GM12891 (cell line): Measurements from ENCODE around the gene INHBC.
A peak's percentile ranks its signal among the peaks of the same experiment; 100 is the strongest.

Experiments
- DNase-seq: peaks from one replicate; pipeline ENCODE4 v3.0.0; 2011; ENCODE audit warnings: low spot score; ENCODE audit not compliant: insufficient read length
- FAIRE-seq: peaks from 2 replicates; lab custom pipeline; 2011; peaks lifted over from hg19 to GRCh38; lab: Jason Lieb, UNC
- PAX5 ChIP-seq: IDR thresholded peaks from 2 replicates; pipeline ENCODE4 v1.6.1; 2011; ENCODE audit warnings: low read length, moderate library complexity, mild to moderate bottlenecking; ENCODE audit not compliant: insufficient read depth, severe bottlenecking
- POLR2A ChIP-seq: IDR thresholded peaks from 2 replicates; pipeline ENCODE4 v1.6.1; 2011; ENCODE audit warnings: low read depth, low read length, control low read depth
- POLR2AphosphoS5 ChIP-seq: IDR thresholded peaks from 2 replicates; pipeline ENCODE4 v1.6.1; 2011; ENCODE audit warnings: low read depth, low read length, control low read depth
- POU2F2 ChIP-seq: IDR thresholded peaks from 2 replicates; pipeline ENCODE4 v1.6.1; 2011; ENCODE audit warnings: low read depth, mild to moderate bottlenecking, control low read depth, low read length, moderate library complexity
- SPI1 ChIP-seq: IDR thresholded peaks from 2 replicates; pipeline ENCODE4 v1.6.1; 2011; ENCODE audit warnings: low read depth, low read length, control low read depth
- TAF1 ChIP-seq: IDR thresholded peaks from 2 replicates; pipeline ENCODE4 v1.6.1; 2011; ENCODE audit warnings: low read depth, low read length, control low read depth

Gene INHBC

GRCh38 chr12:57467915-57468314, 33.3 kb downstream of the INHBC start:
- FAIRE-seq, result no peak
- TF ChIP-seq POLR2AphosphoS5 (no peak), POU2F2 (no peak), POLR2A (no peak), PAX5 (no peak), TAF1 (no peak), SPI1 (no peak)
- no peak for DNase-seq

GRCh38 chr12:57469296-57470164, 34.9 kb downstream of the INHBC start:
- FAIRE-seq, result no peak
- no peak for DNase-seq
- TF ChIP-seq PAX5, result no peak
- no peak for TF ChIP-seq POU2F2
- TF ChIP-seq SPI1, result no peak
- no peak for TF ChIP-seq POLR2AphosphoS5
- no peak for TF ChIP-seq POLR2A
- TF ChIP-seq TAF1, result no peak

GRCh38 chr12:57470286-57470969, 35.8 kb downstream of the INHBC start:
- FAIRE-seq (no peak), DNase-seq (no peak)
- TF ChIP-seq SPI1 (no peak), TAF1 (no peak), POLR2AphosphoS5 (no peak), POU2F2 (no peak), POLR2A (no peak), PAX5 (no peak)

GRCh38 chr12:57470970-57471656, 36.5 kb downstream of the INHBC start:
- TF ChIP-seq POLR2A (no peak), TAF1 (no peak), POLR2AphosphoS5 (no peak), POU2F2 (no peak), SPI1 (no peak), PAX5 (no peak)
- no peak for FAIRE-seq
- DNase-seq, result no peak

- DNase-seq, result no peak
- no peak for FAIRE-seq
- TF ChIP-seq TAF1 (no peak), POLR2A (no peak), POLR2AphosphoS5 (no peak), POU2F2 (no peak), SPI1 (no peak), PAX5 (no peak)
These were observed 37.1 kb downstream of the INHBC start for GRCh38 chr12:57471661-57472060.

GRCh38 chr12:57472391-57472790, 37.8 kb downstream of the INHBC start:
- FAIRE-seq (no peak), DNase-seq (no peak)
- TF ChIP-seq POU2F2, result no peak
- TF ChIP-seq TAF1, result no peak
- no peak for TF ChIP-seq POLR2A
- no peak for TF ChIP-seq PAX5
- no peak for TF ChIP-seq SPI1
- TF ChIP-seq POLR2AphosphoS5, result no peak

GRCh38 chr12:57473392-57473791, 38.8 kb downstream of the INHBC start:
- TF ChIP-seq POLR2A, result no peak
- TF ChIP-seq SPI1, result no peak
- no peak for TF ChIP-seq PAX5
- TF ChIP-seq POU2F2, result no peak
- TF ChIP-seq POLR2AphosphoS5, result no peak
- no peak for TF ChIP-seq TAF1
- FAIRE-seq (no peak), DNase-seq (no peak)

- TF ChIP-seq PAX5 (no peak), SPI1 (no peak), POU2F2 (no peak), TAF1 (no peak), POLR2AphosphoS5 (no peak)
- FAIRE-seq (no peak), DNase-seq (no peak)
These were observed 39.3 kb downstream of the INHBC start for GRCh38 chr12:57473886-57474285.

GRCh38 chr12:57474430-57474829, 39.8 kb downstream of the INHBC start:
- FAIRE-seq, result peak; percentile 43

GRCh38 chr12:57474862-57475261, 40.3 kb downstream of the INHBC start:
- FAIRE-seq (peak; percentile 45), DNase-seq (no peak)
- TF ChIP-seq POU2F2, result no peak

More at GRCh38 chr12:57474430-57474829, 39.8 kb downstream of the INHBC start:
- no peak for TF ChIP-seq POLR2A
- no peak for TF ChIP-seq TAF1
- TF ChIP-seq POLR2AphosphoS5, result no peak
- no peak for TF ChIP-seq POU2F2
- no peak for TF ChIP-seq SPI1
- TF ChIP-seq PAX5, result no peak
- DNase-seq, result no peak
